HFFc6 (cell line): ENCODE results near the gene TYRP1. TPM values are rescaled to one million over a fixed set of nuclear protein-coding genes. Genes with fewer than 3 reads are reported as not detected.

Source experiments
- DNase-seq: peaks from one replicate; pipeline ENCODE4 v3.0.0-alpha.2; 2018
- H3K27ac Mint-ChIP-seq: 2 replicates; pipeline ENCODE4 v1.8.0; 2020; ENCODE audit warnings: mild to moderate bottlenecking, mixed read lengths
- H3K27me3 Mint-ChIP-seq: 2 replicates; pipeline ENCODE4 v1.8.0; 2021; ENCODE audit warnings: mild to moderate bottlenecking, moderate library complexity, mixed read lengths; ENCODE audit not compliant: insufficient read depth
- H3K36me3 Mint-ChIP-seq: 2 replicates; pipeline ENCODE4 v1.8.0; 2021; ENCODE audit warnings: low read depth, mixed read lengths
- H3K4me1 Mint-ChIP-seq: 2 replicates; pipeline ENCODE4 v1.8.0; 2020; ENCODE audit warnings: low read depth, mixed read lengths
- H3K4me3 Mint-ChIP-seq: 2 replicates; pipeline ENCODE4 v1.8.0; 2020; ENCODE audit warnings: mild to moderate bottlenecking, moderate library complexity, mixed read lengths
- H3K9me3 Mint-ChIP-seq: 2 replicates; pipeline ENCODE4 v1.8.0; 2020; ENCODE audit warnings: mild to moderate bottlenecking, mixed read lengths
- CTCF ChIP-seq: fragments of 200-600 bp; sonication (generic); IDR thresholded peaks from 2 replicates; pipeline ENCODE4 v1.5.0; 2021; ENCODE audit warnings: antibody characterized with exemption, mild to moderate bottlenecking
- total RNA-seq, 6 experiments: library from RNA; stranded (reverse); fragmentation: NEBNext Ultra II Directional; extraction: Animal tissue kit (Norgen Biotek cat#: 25700); gene quantifications; 2 replicates in 1 of 6; 3 replicates in 5 of 6; pipeline ENCODE4 v1.2.3, GENCODE V29; 2021

Gene TYRP1
- total RNA-seq, 6 experiments from 2014 or later, result not detected

- peaks cover 5% of the 10 kb centered on the region; the same call in 1 of the 2 replicates for H3K9me3 Mint-ChIP-seq
- H3K27ac Mint-ChIP-seq, result no peak overlapping the region
- no peaks in the 10 kb centered on the region; the same call in 1 of the 2 replicates for H3K36me3 Mint-ChIP-seq
- peak; percentile 12 for DNase-seq
- H3K4me1 Mint-ChIP-seq, result no peaks in the 10 kb centered on the region; the same call in 1 of the 2 replicates
- no peak overlapping the region for H3K4me3 Mint-ChIP-seq
- H3K27me3 Mint-ChIP-seq, result no peaks in the 10 kb centered on the region; the same call in 1 of the 2 replicates
- TF ChIP-seq CTCF, result no peak
Observed at GRCh38 chr9:12739014-12739652, 45.9 kb downstream of the TYRP1 start.

- no peak overlapping the region for H3K27ac Mint-ChIP-seq
Observed at GRCh38 chr9:12740845-12741244, 47.7 kb downstream of the TYRP1 start.

GRCh38 chr9:12748016-12748415 is 54.8 kb downstream of the TYRP1 start:
- Mint-ChIP-seq H3K36me3 (no peaks in the 10 kb centered on the region), H3K27me3 (peaks cover 2% of the 10 kb centered on the region; the same call in 1 of the 2 replicates), H3K9me3 (no peaks in the 10 kb centered on the region), H3K4me3 (no peak overlapping the region), H3K4me1 (no peaks in the 10 kb centered on the region; the same call in 1 of the 2 replicates), H3K27ac (no peak overlapping the region)
- no peak for TF ChIP-seq CTCF
- peak; percentile 47 for DNase-seq

More at GRCh38 chr9:12740845-12741244, 47.7 kb downstream of the TYRP1 start:
- Mint-ChIP-seq H3K4me1 (no peaks in the 10 kb centered on the region; the same call in 1 of the 2 replicates), H3K27me3 (peaks cover 2% of the 10 kb centered on the region; the same call in 1 of the 2 replicates), H3K4me3 (no peak overlapping the region), H3K36me3 (no peaks in the 10 kb centered on the region), H3K9me3 (no peaks in the 10 kb centered on the region)
- DNase-seq, result peak; percentile 7
- TF ChIP-seq CTCF, result no peak

GRCh38 chr9:12748954-12749353 is 55.8 kb downstream of the TYRP1 start:
- Mint-ChIP-seq H3K4me1 (no peaks in the 10 kb centered on the region; the same call in 1 of the 2 replicates), H3K9me3 (no peaks in the 10 kb centered on the region)

GRCh38 chr9:12753931-12754330 is 60.7 kb downstream of the TYRP1 start:
- DNase-seq, result no peak
- H3K27me3 Mint-ChIP-seq, result peaks cover 3% of the 10 kb centered on the region; the same call in 1 of the 2 replicates
- no peaks in the 10 kb centered on the region for H3K9me3 Mint-ChIP-seq
- H3K36me3 Mint-ChIP-seq, result no peaks in the 10 kb centered on the region
- H3K4me3 Mint-ChIP-seq, result no peak overlapping the region
- H3K4me1 Mint-ChIP-seq, result no peaks in the 10 kb centered on the region
- no peak for TF ChIP-seq CTCF
- H3K27ac Mint-ChIP-seq, result no peak overlapping the region

More at GRCh38 chr9:12748954-12749353, 55.8 kb downstream of the TYRP1 start:
- DNase-seq, result no peak
- TF ChIP-seq CTCF, result no peak
- Mint-ChIP-seq H3K27me3 (peaks cover 4% of the 10 kb centered on the region), H3K4me3 (no peak overlapping the region), H3K36me3 (no peaks in the 10 kb centered on the region), H3K27ac (no peak overlapping the region)
